Stimulated activated CD4-positive, alpha-beta T cell treated with anti-CD3 and anti-CD28 coated beads, TNF-alpha, amount 100 ng/mL, for 1 hour (primary cell): ENCODE results near the gene COLEC12.

Source experiments
- DNase-seq, 3 donors: peaks; one replicate each; pipeline ENCODE4 v3.0.0-alpha.2; 2020; ENCODE audit warnings: low read depth in 3 of 3, low spot score in 1 of 3

The COLEC12 gene

GRCh38 chr18:390741-391478 is 109.6 kb downstream of the COLEC12 start:
- no peak for DNase-seq

DNA sequence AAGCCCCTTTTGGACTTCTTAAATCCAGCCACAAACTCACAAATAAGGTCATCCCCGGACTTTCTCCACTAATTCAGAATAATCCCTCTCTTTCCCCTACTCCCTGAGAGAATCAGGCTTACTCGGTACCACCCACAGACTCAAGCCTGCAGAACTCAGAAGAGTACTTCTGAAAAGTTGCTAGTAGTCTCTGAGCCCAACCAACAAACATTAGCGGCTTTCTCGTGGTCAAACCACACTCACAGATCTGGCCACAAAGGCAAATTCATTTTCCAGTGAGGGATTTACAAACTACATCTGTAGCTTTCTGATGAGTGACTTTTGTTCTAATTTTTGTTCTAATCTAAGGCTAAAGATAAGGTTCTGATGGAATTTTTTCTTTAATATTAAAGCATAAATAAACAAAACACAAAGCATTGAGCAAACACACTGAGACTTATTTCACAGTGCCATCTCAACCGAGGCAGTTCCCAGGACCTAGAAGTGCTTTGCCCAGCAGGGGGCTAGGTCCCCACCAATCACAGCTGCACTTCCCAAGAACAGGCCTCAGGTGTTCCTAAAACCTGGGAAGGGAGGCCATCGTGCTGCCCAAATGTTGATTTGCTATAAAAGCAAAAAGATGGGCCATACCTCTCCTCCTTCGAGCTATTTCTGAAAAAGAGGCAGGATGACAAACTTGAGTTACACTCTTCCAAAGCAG is 110.7 kb downstream of the COLEC12 start:
- DNase-seq = no peak

- no peak for DNase-seq
Measured at GRCh38 chr18:388200-388599, 112.3 kb downstream of the COLEC12 start.

DNA sequence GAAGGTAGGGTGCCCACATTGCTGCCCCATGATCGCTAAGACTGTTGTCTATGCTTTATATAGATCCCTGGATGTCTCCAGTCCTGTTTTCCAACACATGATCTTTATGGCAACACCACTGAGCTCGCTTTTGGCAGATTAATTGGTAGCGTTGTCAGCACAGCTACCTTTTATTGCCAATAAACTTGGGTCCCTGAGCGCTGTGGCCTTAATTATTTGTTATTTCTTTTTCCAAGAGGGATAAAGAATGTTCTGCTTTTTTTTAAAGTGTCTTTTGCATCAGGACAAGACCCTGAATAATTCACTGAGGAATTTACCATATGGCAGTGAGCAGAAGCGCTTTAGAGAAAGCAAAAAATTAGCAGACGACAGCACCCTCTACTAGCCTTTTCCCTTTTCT is 113.5 kb downstream of the COLEC12 start:
- DNase-seq = no peak

- no peak for DNase-seq
Measured at GRCh38 chr18:384897-385296, 115.6 kb downstream of the COLEC12 start.

- no peak for DNase-seq
Measured at GRCh38 chr18:383135-383534, 117.4 kb downstream of the COLEC12 start.

DNA sequence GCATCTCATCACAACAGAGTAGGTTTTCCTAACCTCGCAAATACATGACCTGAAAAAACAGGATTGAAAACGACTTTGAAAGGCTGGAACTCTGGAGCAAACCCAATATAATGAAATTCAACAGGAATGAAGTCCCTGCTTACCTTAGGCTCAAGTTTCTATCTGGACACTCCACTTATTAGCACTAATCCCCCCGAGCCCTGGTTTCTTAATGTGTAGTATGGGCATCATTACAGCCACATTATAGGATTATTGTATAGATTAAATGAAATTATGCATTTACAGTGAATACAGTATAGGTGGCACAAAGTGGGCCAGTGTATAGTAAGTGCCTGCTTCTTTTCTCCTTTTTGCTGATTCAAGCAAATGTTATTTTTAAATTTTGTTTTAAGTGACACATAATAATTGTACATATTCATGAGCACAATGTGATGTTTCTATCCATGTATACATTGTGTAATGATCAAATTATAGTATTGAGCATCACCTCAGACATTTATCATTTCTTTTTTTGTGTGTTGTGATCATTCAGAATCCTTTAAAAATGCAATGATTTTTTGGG is 118.0 kb downstream of the COLEC12 start:
- no peak for DNase-seq

DNA sequence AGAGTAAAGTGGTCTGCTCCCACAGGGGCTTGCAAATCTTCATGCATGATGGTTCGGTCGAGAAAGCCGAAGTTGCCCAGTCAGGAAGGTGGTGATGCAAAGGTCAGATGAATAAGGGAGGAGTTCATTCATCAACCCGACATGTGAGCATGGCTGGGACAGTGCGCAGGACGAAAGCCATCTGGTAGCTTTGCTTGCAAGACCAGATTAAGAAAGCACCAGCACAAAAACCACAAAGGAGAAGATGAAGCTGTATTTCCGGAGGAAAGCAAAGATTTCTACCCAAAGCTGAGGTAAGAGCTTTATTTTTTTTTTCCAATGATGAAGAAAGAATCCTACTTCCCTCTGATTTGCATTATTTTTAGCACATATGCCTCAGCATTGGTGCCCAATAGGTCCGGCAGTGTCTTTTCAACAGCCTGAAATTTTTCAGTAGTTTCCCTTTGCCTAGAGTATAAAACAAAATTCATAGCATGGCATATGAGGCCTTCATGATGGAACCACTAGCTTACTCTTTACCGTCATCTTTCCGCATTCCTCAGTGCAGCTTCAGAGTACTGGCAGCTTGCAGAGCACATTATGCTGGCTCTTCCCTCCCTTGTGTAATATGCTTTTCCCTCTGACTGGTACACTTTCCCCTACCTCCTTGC is 120.7 kb downstream of the COLEC12 start:
- no peak for DNase-seq

- DNase-seq = no peak
Measured at GRCh38 chr18:378079-378478, 122.4 kb downstream of the COLEC12 start.

GRCh38 chr18:377088-377487 is 123.4 kb downstream of the COLEC12 start:
- no peak for DNase-seq

- no peak for DNase-seq
Measured at GRCh38 chr18:376311-376710, 124.2 kb downstream of the COLEC12 start.

DNA sequence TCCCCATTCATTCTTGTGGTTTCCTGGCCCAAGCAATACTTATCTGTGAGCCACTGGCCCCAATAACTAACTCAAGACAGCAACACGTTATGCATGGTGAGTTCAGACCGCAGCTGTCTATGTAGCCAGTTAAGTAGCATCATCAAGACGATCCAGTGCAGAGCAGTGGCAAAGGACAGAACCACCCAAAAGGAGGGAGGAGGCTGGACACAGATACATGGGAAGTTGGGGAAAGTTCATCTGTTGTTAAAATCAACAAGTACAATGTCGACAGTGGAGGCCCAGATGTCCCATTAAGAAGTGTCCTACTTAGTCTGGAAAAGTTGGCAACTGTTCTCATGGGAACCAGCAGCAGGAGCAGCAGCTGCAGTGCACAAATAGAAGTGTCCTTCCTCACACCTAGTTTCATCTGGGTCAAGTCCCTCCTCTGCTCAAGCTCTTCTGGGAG is 125.8 kb downstream of the COLEC12 start:
- no peak for DNase-seq

- no peak for DNase-seq
Measured at GRCh38 chr18:373780-374179, 126.7 kb downstream of the COLEC12 start.

DNA sequence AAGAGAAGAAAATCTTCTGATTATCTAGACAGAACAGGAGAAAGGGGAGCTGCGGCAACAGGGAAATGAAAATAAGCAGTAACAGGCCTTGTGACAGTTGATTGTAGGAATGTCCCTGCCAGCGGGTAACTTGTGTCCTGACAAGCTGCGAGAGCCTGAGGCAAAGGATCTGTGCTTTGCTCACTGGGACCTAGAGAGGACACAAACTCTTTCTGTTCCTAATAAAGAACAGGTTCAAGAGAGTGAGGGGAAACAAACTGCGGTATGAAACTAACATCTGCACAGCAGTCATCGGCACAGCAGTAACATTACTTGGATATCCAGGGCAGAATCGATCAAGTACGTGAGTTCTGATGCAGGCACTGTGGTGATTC is 128.9 kb downstream of the COLEC12 start:
- DNase-seq = no peak

DNA sequence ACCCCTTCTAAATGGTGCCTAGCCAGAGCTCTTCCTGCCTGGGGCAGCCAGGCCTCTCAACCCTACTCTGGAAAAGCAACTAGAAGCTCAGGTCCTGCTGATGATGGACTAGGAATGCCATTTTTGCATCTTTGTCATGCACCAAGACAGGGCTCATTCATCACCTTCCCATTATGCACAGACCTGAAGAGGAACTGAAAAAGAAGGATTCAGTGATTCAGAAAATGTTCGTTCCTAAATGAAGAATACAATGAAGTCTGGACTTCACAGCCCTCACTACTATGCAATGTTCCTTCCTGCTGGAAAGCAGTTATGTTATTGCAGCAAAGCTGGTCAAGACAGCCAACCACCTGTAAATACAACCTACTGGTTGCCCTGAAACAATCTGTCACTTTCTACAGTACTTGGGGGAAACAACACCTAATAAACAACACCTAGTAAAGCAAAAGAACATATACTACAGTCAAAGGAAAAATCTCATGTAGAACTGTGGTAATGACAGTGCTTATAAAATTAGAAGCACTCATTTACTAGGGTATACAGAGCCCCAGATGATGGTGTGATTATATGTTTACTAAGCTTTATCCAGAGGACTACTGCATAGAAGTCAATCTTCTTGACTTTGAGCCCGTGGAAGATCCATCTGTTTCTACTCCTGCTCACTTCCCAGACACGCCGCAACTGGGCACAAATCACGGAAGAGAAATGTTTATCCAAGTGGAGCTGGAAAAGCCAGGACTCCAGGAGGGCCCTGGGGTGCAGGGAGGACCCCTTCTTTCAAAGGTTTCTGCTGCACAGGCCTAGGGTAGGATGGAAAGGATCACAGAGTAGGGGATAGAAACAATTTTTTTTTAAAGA is 129.5 kb downstream of the COLEC12 start:
- no peak for DNase-seq

- DNase-seq = no peak
Measured at GRCh38 chr18:369224-370015, 131.1 kb downstream of the COLEC12 start.

DNA sequence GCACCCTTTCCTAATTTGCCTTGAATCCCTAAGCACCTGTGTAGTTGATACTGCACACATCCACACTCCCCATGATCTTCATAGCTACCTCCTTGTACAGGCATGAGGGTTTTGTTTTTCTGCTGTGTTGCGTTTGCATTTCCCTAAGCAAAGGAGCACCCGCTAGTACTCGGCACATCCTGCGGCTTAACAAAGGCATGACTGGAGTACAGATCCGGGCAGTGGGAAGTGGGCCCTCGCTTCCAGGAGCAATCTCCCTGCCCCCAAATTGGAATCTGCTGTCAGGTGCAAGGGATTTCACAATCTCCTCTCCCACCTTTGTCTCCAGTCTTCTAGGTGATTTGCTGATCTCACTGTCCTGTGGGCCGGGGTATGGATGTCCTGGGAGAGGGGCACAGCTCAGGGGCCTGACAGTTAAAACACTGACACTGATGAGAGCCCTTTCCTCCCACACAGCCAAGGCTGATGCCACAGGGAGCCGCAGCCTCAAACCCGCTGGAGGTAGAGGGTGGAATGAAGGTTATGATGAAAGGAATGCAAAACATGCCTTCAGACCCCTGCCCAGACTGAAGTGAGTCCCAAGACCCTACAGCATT is 133.9 kb downstream of the COLEC12 start:
- no peak for DNase-seq

DNA sequence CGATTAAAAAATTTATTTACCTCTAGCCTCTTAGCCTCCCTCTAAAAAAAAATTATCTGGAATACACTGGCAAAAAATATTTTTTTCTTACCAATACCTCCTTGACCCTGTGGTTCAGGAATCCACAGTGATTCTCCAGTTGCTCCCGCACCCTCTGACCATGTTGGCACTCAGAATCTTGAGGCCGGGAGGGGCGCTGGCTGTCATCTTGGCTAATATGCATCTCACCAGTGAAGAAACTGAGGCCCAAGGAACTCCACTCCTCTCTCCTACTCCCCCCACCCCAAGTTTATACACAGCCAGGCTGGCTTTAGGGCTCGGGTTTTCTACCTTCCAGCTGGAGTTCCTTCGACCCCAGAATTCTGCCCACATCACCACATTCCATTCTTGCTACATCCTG is 134.8 kb downstream of the COLEC12 start:
- no peak for DNase-seq

DNA sequence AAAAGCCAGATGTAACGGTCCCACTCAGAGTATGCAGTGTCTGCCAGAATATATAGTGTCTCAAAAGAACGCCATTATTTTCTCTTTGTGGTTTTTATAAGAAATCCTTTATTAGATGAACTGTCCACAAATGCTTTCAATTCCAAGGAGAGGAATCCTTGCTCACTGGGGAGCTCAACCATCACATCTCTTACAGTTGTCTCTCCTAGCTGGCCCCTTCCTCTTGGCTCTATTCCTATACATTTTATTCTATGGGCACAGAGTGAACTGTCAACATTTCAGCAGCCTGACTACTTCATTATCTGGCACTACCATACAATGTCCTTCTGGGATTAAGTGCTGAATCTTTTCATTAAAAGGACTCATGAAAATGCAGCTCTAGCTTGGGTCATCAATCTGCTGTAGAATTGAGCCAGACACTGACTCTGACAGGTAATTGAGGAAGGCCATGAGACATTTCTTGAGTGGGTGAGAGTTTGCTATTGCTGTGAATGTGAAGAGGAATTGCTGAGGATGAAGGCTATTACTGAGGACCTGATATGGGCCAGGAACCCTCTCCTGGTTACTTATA is 136.2 kb downstream of the COLEC12 start:
- no peak for DNase-seq
